Inflammatory macrophage treated with lipopolysaccharide for 4 hours (primary cell): ENCODE measurements around the gene S100A2.

Source experiments
- DNase-seq: peaks from one replicate; pipeline ENCODE4 v3.0.0-alpha.2; 2020

The S100A2 gene

DNA sequence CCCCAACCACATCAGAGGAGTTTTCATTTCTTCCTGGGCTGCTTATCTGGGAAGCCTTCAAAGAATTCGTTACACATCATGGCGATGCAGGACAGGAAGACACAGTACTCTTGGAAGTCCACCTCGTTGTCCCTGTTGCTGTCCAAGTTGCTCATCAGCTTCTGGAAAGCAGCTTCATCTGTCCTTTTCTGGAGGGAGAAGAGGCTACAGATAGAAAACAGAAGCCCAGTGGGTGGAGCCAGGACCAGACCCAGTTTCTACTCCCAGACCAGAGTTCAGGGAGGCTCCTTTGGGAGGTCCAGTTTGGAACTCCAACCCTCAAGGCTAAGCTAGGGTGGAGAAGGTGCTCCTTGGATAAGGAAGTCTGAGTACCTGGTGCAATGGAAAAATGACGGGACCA lies 21.9 kb downstream of the S100A2 start:
- no peak for DNase-seq

DNA sequence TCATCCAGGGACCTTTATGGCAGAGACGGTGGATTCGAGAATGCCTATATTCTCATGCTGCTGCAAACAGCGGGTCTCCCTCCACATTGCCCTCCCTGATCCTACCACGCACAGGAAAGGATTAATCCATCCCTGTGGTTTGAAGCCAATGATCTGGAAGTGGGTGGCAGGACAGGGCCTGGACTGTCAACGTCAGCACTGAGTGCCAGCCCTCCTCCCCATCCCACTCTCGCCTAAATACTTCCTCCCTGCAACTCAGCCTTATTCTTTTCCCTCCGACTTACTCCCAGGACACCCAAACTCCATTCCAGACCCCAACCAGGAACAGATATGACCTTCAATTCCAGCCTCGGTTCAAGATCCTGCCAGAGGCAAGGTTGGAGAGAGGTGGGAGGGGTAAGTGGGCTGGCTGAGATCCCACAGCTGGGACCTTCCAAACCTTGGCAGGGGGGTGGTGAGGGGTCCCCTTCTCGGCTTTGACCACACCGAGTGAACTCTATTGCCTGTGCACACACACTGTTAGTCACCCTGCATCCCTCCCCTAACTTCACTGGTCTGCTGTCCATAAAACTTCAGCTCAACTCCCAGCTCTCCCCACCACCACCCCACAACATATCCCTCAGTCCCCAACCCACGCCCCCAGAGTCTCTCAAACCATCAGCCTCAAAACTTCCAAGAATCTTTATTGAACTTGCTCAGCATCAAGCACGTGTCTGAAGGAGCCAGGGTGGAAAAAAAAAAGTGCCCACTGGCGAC lies 22.5 kb downstream of the S100A2 start:
- no peak for DNase-seq

DNA sequence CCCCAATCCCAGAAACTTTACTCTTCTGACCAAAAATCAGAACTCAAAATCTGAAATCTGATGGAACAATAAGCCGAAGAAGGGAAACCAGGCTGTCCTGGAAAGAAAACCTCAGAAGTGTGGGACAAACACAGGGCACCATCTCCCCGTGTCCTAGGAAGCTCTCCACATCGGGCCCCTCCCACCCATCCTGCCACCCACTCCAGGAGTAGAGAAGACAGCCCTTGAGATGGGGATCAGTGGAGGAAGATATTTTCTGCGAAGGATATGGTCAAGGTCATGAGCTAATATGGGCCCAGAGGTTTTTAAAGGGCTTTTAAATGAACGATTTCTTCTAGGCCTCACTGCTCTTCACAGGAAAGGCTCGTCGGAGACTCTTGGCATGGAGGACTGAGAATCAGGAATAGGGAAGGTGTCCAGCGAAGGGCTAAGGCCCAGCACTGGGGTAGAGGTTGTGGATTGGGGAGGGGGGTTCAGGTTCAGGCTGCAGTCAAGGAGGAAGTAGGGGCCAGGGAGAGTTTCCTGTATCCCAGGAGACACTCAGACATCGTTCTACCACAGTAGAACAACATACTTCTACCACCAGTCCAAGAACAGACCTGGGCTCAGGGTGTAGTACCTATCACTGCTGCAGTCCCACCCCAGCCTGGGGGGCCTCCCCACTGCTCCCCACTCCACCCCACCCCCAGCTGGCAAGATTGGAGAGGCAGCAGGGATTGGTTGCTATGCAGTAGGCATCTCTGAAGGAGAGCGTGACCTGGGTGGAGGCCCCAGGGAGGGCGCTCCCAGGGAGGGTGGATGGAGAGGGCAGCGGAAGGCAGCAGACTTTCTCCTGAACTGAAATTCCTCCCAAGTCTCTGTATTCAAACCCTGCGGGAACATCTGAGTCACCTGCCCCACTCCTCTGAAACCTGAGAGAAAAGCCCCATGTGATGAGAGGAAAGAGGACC lies 23.7 kb downstream of the S100A2 start:
- DNase-seq: no peak

DNA sequence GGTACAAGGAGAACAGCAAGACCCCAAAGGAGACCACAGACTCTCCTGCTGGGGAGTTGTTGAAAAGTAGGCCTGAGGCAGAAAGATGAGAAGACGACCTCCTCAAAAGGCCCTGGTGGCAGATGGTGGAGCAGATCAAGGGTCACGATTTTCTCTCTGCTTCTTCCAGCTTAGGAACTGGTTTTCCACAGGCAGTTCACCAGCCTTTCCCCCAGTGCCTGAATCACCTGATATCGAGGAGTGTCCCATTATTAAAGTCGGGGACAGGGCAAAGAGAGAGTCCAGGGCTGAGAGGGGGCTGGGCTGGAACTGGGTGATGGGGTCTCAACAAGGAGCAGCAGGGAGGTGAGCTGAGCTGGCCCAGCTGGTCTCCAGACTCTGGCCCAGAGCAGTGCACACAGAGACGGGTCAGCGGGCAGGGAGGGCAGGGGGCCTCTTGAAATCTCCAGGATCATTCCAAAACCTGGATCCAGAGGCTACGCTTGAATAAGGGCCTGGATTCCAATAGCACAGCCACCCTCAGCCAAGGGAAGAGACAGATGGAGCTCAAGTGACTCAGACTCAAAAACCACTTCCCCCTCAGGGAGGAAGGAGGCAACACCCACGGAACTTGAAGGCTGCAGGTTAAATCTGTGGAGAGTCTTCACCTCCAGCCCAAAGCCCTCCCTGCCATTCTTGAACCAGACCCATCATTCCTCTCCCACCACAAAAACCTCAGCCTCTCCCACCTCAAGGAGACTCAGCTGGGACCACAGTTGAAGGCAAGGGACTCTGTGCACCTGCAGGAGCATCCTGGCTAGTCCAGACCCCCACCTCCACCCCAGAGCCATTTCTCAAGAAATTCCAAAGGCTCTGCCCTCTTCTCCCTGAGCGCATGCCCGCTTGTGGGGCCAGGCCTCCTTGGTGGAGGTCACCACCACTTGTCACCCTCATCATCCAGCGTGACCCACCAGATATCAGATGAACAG lies 25.0 kb downstream of the S100A2 start, which contains the start of gene S100A5:
Gene S100A5, minus strand, starts transcription at position 541 of the 968 bp plus-strand sequence. CDS start 743 bp downstream, outside the sequence.
- peak; percentile 75 for DNase-seq

DNA sequence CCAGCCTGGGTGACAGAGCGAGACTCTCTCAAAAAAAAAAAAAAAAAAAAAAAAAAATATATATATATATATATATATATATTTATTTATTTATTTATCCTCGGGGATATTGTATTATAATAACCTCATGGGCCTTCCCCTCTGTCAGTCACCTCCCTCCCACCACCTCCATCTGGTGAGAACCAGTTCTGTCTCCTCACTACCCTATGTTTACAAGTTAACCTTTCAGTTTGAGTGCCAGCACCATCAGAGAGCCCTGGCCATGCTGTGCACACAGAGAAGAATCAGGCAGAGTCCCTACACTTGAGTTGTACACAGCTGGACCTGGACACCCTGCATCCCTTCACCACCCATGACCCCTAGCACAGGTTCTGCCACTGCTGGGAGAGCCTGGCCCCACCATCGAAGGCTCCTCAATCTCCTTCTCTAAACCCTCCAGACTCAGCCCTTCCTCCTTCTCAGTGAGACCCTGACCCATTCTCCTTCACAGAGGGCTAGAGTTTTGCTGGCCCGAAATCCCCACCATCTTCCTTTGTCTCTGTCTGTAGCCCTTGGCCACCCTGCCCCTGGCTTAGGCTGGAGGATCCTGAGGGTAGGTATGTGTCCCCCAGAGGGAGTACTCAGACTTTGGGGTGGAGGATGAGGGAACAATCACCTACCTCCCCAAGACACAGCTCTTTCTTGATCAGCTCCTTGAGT lies 26.1 kb downstream of the S100A2 start:
- no peak for DNase-seq

DNA sequence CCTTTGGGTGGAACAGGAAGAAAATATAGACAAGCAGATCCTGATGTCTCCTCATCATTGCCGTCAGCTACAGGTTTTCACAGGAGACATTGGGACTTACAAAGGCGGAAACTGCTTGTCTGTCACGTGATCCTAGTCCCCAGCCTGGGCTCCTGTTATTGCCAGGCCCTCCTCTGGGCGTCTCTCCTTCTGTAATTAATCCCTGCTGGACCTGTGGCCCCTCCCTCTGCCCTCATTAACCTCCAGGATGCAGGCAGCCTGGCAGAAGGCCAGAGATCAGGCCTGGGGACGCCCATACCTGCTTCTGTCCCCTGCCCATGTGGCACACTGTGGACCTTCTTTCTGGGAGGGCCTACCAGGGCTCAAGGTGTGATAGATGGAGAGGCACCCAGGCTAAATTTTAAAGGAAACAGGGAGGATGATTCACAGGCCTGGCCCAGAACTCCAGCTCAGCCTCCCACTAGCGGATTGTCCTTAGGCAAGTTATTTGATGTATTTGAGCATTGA lies 27.3 kb downstream of the S100A2 start:
- DNase-seq: no peak

DNA sequence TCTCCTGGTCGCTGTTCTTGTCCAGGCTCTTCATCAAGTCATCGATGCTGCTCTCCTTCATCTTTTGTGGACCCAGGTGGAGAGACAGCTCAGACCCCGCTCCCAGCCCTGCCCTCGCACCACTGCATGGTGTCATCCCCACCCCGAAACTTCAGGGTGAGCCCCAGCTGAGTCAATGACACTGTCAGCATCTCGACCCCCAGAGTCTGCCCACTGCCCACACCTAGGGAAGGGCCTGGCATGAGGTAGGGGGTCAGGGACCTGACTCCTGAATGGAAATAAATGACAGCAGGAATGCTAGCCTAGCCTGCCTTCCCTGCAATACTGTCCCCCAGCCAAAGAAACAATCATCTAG lies 28.3 kb downstream of the S100A2 start:
- no peak for DNase-seq

DNA sequence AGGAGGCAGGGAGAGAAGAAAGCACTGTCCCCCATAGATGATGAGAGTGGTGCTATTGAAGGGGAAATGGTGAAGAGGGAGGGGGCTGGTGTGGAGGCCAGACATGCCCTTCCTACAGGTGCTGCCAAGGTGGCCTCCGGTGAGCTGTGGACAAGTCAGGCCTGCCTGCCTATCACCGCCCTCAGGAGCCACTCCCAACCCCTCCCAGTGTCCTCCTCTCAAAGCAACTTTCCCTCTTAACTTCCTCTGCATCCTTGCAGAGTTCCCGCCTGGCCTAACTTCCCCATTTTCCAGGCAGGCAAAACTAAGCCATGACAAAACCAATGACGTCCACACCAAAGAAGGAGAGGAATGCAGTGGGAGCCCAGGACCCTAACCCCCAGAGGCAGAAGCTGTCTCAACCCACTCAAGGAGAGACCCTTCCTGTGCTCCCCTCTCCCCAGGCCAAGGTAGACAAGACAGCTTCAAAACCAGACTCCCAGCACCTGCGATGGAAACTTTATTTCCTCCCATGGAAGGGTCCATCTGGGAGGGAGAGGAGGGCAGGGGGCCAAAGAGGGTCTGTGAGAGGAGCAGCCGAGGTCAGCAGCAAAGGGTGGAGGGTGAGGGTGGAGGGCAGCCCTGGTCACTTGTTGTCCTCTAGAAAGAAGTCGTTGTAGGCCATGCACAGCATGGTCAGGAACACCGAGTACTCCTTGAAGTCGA lies 28.8 kb downstream of the S100A2 start:
- DNase-seq: peak; percentile 56

DNA sequence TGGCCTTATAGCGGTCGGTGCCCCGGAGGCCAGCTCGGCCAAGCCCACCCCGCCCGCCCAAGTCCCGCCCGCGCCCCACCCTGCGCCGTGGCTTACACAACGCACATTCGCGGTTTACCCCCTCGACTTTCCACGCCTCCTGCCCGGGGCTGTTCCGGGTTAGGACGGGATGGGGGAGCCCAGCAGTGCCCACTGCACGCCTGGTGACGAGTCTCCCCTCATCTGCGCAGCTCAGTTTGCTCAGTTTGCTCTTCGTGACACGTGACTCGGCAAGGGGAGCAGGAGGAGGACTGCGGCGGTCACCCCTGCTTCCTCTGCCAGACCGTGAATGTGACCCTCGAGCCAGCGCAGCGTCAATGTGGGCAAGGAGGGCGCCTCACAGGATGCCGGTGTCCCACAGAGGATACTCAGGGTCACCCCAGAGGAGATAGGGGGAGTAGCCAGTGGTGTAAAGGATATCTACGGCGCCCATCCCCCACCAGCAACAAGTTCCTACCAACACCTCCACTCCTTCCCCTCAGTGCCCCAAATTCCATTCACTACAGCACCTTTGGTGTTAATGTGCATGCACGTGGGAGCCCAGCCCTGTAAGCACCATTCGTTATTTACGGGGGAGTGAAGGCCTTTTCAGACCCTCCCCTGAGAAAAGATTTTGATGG lies 29.5 kb downstream of the S100A2 start:
- peak; percentile 81 for DNase-seq

DNA sequence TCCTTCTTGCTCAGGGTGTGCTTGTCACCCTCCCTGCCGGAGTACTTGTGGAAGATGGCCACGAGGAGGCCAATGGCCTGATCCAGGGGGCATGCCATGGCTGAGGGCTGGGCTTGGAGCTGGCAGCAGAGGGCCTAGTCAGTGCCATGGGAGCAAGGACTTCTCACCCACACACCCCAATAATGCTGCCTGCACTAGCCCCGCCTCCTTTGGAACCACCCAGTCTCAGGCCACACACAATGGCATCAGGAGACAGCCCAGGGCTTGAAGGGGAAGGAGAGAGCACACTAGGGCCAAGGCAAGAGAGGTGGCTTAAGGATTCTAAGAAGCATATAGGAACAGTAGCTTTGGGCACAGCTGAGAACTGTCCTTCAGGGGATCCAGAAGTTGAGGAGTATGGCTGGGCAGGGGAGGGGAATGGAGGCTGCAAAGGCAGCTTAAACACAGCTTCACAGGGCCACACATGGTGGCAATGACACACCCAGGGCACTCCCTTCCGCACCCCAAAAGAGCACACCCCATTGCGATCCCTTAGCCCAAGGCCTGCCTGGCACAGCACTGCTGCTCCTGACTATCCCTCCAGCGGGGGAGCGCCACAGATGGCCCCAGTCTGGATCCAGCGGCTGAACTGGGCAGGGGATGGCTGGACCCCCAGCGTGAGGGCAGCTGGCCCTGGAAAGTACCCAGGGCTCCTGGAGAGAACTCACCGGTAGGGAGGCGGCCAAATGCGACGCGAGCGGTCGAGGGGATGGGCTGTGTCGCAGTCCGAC lies 30.2 kb downstream of the S100A2 start, which contains the start of gene S100A6:
Gene S100A6, minus strand, starts transcription at position 750 of the 770 bp plus-strand sequence. Its CDS starts 652 bp downstream, at position 98.
- peak; percentile 73 for DNase-seq

DNA sequence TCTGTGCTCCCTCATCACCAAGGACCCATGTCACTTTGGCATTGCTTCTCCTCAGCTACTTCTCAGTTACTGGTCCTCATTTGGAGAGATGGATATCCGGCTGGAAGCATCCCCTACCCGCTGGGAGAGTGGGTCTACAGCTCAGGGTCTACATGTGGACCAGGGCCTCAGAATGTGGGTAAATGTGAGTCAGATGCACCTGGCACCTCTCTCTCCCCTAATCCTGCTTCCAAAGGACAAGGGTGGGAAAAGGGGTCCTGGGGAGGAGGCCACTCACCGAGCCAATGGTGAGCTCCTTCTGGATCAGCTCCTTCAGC lies 30.8 kb downstream of the S100A2 start:
- no peak for DNase-seq

DNA sequence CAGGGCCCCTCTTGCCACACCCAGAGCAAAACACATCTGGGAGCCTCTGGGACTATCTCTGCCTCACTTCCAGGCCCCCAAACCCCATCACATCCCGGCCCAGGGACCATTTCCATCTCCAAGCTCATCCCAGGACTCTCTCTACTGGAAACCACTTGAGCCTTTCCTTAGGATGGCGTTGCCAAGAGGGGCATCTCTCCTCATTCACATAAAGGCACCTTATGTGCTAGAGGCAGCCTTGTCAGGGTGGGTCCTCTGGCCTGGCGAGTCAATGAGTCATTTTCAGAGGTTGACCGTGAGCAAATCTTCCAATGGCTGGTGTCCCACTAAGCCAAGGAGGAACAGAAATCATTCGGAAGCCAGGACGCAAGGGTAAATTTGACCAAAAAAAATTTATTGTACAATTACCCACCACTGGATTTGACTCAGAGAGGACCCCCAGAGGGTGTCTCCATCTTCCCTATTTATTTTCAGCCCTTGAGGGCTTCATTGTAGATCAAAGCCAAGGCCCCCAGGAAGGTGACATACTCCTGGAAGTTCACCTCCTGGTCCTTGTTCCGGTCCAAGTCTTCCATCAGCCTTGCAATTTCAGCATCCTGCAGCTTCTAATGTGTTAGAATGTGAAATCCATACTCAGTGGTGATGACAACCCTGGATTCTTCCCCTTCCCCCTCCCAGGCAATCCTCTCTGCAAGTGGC lies 31.3 kb downstream of the S100A2 start:
- no peak for DNase-seq

DNA sequence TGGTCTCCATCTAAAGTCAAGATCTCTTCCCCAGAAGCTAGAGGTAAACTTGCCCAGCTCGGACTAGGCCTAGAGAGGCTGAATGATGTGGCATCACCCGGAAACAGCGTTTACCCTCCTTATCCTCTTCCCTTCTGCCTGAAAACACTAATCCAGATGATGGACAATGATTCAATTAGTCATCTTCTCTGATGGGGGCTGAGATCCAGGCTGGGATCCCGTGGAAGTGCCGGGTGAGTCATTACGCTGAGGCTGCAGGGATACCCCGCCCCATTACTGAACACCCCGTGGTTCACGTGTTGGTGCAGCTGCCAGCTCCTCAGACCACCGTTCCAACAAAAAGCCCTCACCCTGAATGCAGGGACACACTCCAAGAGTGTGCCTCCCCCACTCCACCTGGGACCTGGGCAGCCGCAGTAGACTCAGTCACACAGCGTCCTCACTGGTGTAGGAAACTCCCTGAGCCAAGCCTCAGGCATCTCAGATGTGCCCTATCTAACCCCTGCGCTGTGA lies 31.9 kb downstream of the S100A2 start:
- peak; percentile 42 for DNase-seq

DNA sequence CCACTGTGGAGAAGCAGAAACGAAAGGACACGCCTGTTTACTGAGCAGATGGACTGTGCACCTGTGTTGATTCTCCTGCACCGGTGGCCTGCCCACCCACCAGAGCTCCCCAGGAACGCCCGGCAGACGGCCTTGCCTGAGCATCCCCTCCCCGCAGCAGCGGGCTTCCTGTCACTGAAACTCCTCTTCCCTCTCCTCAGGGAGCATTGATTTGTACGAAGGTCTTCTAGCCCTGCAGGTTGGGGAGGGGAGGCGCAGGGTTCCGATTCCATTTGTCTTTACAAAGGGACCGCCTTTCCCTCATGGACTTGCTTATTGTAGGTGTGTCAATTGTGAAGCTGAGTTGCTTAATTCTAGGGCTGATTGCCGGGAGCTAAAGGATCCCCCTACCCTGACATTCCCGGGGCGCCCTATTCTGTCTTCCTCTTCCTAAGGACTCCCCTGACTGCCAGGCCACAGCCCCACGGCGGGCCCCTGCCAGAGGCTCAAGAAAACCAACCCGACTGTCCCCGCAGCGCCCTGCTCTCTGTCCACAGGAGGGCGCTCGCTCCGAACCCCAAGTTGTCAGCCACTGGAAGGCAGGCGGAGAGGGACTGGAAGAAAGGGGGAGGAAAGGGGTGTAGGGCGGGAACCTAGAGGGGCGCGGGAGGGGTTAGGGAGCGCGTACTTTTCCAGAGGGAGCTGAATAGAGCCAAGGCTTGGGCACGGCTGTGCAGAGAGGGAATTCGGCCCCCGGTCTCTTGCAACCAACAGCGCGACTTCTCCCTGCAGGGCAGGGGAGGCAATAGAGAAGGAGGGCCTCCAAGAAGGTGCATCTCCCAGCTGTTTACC lies 32.7 kb downstream of the S100A2 start:
- DNase-seq: peak; percentile 69

DNA sequence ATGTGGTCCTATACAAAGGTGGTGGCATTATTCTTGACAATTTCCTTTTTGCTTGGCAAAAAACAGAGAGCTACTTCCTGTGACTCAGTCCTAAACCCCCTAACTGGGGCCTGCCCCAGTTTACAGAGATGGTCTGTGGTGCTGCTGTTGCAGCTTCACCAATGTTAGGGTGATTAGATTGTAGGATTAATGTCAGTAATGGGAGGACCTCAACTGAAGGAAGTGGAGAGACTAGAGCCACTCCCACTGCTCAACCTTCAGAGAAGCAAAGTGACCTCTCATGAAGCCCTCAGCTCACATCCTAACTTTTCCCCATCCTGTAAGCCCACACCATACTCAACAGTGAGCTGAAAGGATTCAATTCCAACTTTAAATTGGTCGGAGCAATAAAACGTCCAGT lies 33.5 kb downstream of the S100A2 start:
- no peak for DNase-seq

DNA sequence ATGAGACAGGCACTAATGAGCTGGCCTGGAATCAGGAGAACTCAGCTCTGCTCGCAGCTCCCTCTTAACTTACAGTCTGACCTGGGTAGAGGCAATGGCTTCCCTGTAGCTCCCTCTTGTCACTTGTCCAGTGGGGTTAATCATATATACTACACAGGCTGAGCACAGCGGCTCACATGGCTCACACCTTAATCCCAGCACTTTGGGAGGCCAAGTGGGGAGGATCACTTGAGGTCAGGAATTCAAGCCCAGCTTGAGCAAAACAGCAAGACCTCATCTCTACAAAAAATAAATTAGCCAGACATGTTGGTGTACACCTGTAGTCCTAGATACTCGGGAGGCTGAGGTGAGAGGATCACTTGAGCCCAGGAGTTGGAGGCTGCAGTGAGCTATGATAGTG lies 34.0 kb downstream of the S100A2 start:
- no peak for DNase-seq

DNA sequence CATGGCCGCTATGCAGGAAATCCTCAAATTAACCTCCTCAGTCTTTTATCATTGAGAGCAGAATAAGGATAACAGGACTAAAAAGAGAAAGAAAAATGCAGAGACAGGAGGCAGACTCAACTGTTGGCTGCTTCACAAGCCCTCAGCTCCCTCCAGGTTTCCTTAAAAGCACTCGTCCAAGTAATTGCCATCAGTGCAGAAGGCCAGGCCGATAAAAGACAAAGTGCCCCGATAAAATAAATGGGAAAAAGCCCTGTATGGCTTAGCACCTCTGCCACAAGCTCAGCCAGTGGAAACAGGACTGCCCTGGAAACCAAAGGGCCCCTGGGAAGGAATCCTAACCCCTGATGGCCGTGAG lies 38.0 kb downstream of the S100A2 start:
- DNase-seq: no peak

DNA sequence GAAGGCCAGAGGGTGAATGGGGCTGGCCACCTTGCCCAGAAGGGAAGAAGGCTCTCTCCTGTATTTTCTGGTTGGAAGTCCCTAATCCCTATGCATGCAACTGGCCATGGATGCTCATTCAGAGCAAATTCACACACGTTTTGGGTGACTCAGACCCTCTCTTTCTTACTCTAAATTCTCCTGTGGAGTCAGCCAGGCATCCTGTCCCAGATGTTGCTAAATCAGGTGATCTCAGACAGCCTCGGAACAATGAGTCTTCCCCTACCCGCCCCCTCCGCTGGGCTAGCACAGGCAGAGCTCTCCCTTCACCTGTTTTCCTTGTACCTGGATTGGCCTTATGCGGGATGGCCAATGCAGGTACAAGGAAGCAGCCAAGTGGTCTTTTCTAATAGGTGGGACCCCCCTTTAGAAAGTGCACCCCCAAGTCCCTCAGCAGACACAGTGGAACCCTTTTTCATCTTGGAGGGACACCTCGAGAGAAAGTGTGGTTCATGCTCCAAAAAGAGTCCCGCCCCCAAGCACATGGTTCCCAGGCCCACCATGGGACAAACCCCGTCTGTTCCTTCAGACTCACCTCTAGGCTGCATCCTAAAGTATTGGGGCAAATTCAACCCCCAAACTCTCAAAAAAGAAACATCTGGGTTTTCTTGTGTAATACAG lies 38.5 kb downstream of the S100A2 start:
- no peak for DNase-seq
